B cell (primary cell): ENCODE data around the gene MAPRE2. TPM values are rescaled to one million over a fixed set of nuclear protein-coding genes. Genes with fewer than 3 reads are reported as not detected.

ENCODE experiments used
- ATAC-seq: fragments of 200-7000 bp; cut with Tn5 transposase; one replicate; pipeline ENCODE4 v1.10.0; 2021; ENCODE audit warnings: low read depth, mild to moderate bottlenecking, moderate number of reproducible peaks, moderate library complexity
- CTCF ChIA-PET: fragments of 350-600 bp; sonication (Branson Sonifier 250); formaldehyde crosslinking; loops from one replicate; lab custom pipeline; 2021; ENCODE audit warnings: antibody characterized with exemption, inconsistent platforms; lab: Charles Lee
- POLR2A ChIA-PET: fragments of 350-600 bp; sonication (Branson Sonifier 250); formaldehyde crosslinking; loops from one replicate; lab custom pipeline; 2021; ENCODE audit warnings: antibody characterized with exemption; lab: Charles Lee
- DNase-seq: peaks from one replicate; pipeline ENCODE4 v3.0.0; 2013
- H2AFZ ChIP-seq: 2 replicates; pipeline ENCODE4 v1.6.1; 2012; ENCODE audit warnings: mild to moderate bottlenecking, low read depth, low read length; ENCODE audit not compliant: insufficient read depth, poor library complexity, severe bottlenecking
- H3K27ac ChIP-seq, 2 donors: 1 replicate in 1 of 2; 2 replicates in 1 of 2; pipeline ENCODE4 v1.5.1; 2012 to 2013; ENCODE audit warnings: low read length in 2 of 2, mild to moderate bottlenecking in 2 of 2, moderate library complexity in 1 of 2
- H3K27me3 ChIP-seq, 4 experiments: fragments of 200-600 bp in 1 of 4; sonication (generic) in 1 of 4; replicated peaks in 1 of 4; 1 replicate in 2 of 4; 2 replicates in 2 of 4; pipeline versions ENCODE4 v1.6.1 to v1.7.0; 2013 to 2016; ENCODE audit warnings: low read length in 3 of 4, mild to moderate bottlenecking in 2 of 4, mixed read lengths in 1 of 4, moderate library complexity in 1 of 4; ENCODE audit not compliant: insufficient read depth in 4 of 4, control insufficient read depth in 3 of 4; ENCODE audit errors: control extremely low read depth in 1 of 4
- H3K36me3 ChIP-seq, 2 experiments: replicated peaks in 1 of 2; 1 replicate in 1 of 2; 2 replicates in 1 of 2; pipeline versions ENCODE4 v1.6.1 to v1.7.1; 2013; ENCODE audit warnings: low read length in 1 of 2; ENCODE audit not compliant: insufficient read depth in 2 of 2, control insufficient read depth in 1 of 2; ENCODE audit errors: control extremely low read depth in 1 of 2, extremely low read depth in 1 of 2
- H3K4me1 ChIP-seq, 2 donors: fragments of 200-600 bp in 1 of 2; sonication (generic) in 1 of 2; 1 replicate in 1 of 2; 2 replicates in 1 of 2; pipeline versions ENCODE4 v1.5.1 to v1.6.1; 2013 to 2017; ENCODE audit warnings: low read length in 2 of 2; ENCODE audit not compliant: control insufficient read depth in 2 of 2, insufficient read depth in 2 of 2
- H3K4me2 ChIP-seq: replicated peaks from 2 replicates; pipeline ENCODE3; 2012; ENCODE audit warnings: mild to moderate bottlenecking, low read depth, low read length; ENCODE audit not compliant: poor library complexity, severe bottlenecking
- H3K4me3 ChIP-seq, 5 experiments: fragments of 200-600 bp in 1 of 5; sonication (generic) in 1 of 5; 1 replicate in 3 of 5; 2 replicates in 2 of 5; pipeline versions ENCODE4 v1.5.1 to v1.7.0; 2011 to 2016; ENCODE audit warnings: low read length in 4 of 5, mild to moderate bottlenecking in 4 of 5, low read depth in 2 of 5, control low read depth in 1 of 5, moderate library complexity in 1 of 5; ENCODE audit not compliant: insufficient read depth in 1 of 5; ENCODE audit errors: control extremely low read depth in 1 of 5, extremely low read depth in 1 of 5
- H3K79me2 ChIP-seq: fragments of 200-600 bp; sonication (generic); one replicate; pipeline ENCODE4 v1.6.0; 2016; ENCODE audit warnings: low read length; ENCODE audit not compliant: control insufficient read depth, insufficient read depth
- H3K9ac ChIP-seq: fragments of 200-600 bp; sonication (generic); 2 replicates; pipeline ENCODE4 v1.6.1; 2017; ENCODE audit warnings: mild to moderate bottlenecking, low read length, moderate library complexity
- H3K9me3 ChIP-seq, 3 donors: one replicate each; pipeline versions ENCODE4 v1.6.1 to v1.7.1; 2013; ENCODE audit warnings: low read length in 2 of 3; ENCODE audit not compliant: control insufficient read depth in 2 of 3, insufficient read depth in 1 of 3; ENCODE audit errors: control extremely low read depth in 1 of 3
- H4K20me1 ChIP-seq: 2 replicates; pipeline ENCODE4 v1.6.0; 2012; ENCODE audit warnings: mild to moderate bottlenecking, low read length; ENCODE audit not compliant: insufficient read depth, control insufficient read depth, poor library complexity, severe bottlenecking
- H3K27ac Mint-ChIP-seq: one replicate; pipeline ENCODE4 v1.8.0; 2021; ENCODE audit warnings: mixed read lengths
- H3K27me3 Mint-ChIP-seq: one replicate; pipeline ENCODE4 v1.8.0; 2021; ENCODE audit warnings: mixed read lengths
- H3K4me1 Mint-ChIP-seq: one replicate; pipeline ENCODE4 v1.8.0; 2021; ENCODE audit warnings: mixed read lengths
- H3K4me3 Mint-ChIP-seq: one replicate; pipeline ENCODE4 v1.8.0; 2021; ENCODE audit warnings: mixed read lengths
- H3K9me3 Mint-ChIP-seq: one replicate; pipeline ENCODE4 v1.8.0; 2022; ENCODE audit warnings: mixed read lengths; ENCODE audit not compliant: insufficient read depth
- CTCF ChIP-seq: fragments of 200-600 bp; IDR thresholded peaks from one replicate; pipeline ENCODE4 v1.8.0; 2022; ENCODE audit warnings: antibody characterized with exemption, mild to moderate bottlenecking
- EZH2 ChIP-seq: IDR thresholded peaks from 2 replicates; pipeline ENCODE4 v1.6.1; 2012; ENCODE audit warnings: borderline replicate concordance, low read depth, mild to moderate bottlenecking, moderate library complexity, low read length; ENCODE audit not compliant: insufficient read depth, poor library complexity, severe bottlenecking
- WGBS: methylation state at CpG from one replicate; pipeline ENCODE4 v1.1.5; 2013; ENCODE audit warnings: missing lambda C conversion rate; ENCODE audit not compliant: insufficient coverage; 5-methylcytosine and 5-hydroxymethylcytosine counted together
- intact Hi-C: fragments of 100-400 bp; cut with micrococcal nuclease; formaldehyde crosslinking; loops from one replicate; pipeline ENCODE4 v1.10.0; 2022
- polyA plus RNA-seq: library from polyadenylated mRNA; depleted of rRNA; stranded (reverse); fragments of >200 nt; gene quantifications from 2 replicates; pipeline ENCODE4 v1.2.3, GENCODE V29; 2012
- total RNA-seq, 2 donors: library from RNA; stranded (reverse); fragments of 120-200 nt in 1 of 2; gene quantifications; 1 replicate in 1 of 2; 2 replicates in 1 of 2; pipeline versions ENCODE4 v1.2.3 to v1.2.4, GENCODE V29; 2013 to 2022

MAPRE2 gene
- total and polyA plus RNA-seq, 2 donors (not counting 1 experiment from before 2014, with no cell fraction given) = 36.7 to 63.3 TPM

GRCh38 chr18:35171315-35171987 lies 130.2 kb downstream of the MAPRE2 start:
- Histone ChIP-seq H3K27me3 (no peaks in the 10 kb centered on the region), H4K20me1 (no peaks in the 10 kb centered on the region), H3K4me1 (peaks cover 14 to 23% of the 10 kb centered on the region in 2 donors), H3K36me3 (no peaks in the 10 kb centered on the region), H3K4me3 (no peak overlapping the region), H3K4me2 (no peak overlapping the region), H3K9ac (no peak overlapping the region), H2AFZ (no peak overlapping the region), H3K79me2 (no peaks in the 10 kb centered on the region), H3K27ac (no peak overlapping the region), H3K9me3 (peaks cover 0 to 1% (median 0%) of the 10 kb centered on the region in 3 donors)
- intact Hi-C loops = loop anchor here (10.0 kb wide), 2 partner anchors 63 to 803 kb away; partner anchors contain the start of gene RMP24
- Mint-ChIP-seq H3K27me3 (no peaks in the 10 kb centered on the region), H3K4me3 (no peak overlapping the region), H3K27ac (no peak overlapping the region), H3K9me3 (no peaks in the 10 kb centered on the region), H3K4me1 (peaks cover 23% of the 10 kb centered on the region)
- TF ChIP-seq EZH2 (no peak), CTCF (no peak)
- DNase-seq = no peak
- ChIA-PET POLR2A (no interaction called here), CTCF (interaction anchor here (0.9 to 1.7 kb wide), 7 partner anchors 9 to 145 kb away, joined by 3 read pairs; no protein-coding TSS in a partner anchor)
- no CpG with 5 or more reads among the region's 5 CpGs for WGBS
- no peak for ATAC-seq

- peaks cover 2% of the 10 kb centered on the region for H3K9me3 Mint-ChIP-seq
- Histone ChIP-seq H3K27me3 (no peaks in the 10 kb centered on the region), H3K9ac (no peak overlapping the region), H3K4me3 (no peak overlapping the region), H3K36me3 (no peaks in the 10 kb centered on the region), H3K79me2 (no peaks in the 10 kb centered on the region), H2AFZ (no peak overlapping the region), H4K20me1 (no peaks in the 10 kb centered on the region), H3K9me3 (peaks cover 0 to 1% (median 0%) of the 10 kb centered on the region in 3 donors), H3K4me1 (peaks cover 14 to 23% of the 10 kb centered on the region in 2 donors), H3K27ac (no peak overlapping the region), H3K4me2 (no peak overlapping the region)
- intact Hi-C loops = loop anchor here (10.0 kb wide), 2 partner anchors 63 to 803 kb away; partner anchors contain the start of gene RMP24
- ChIA-PET CTCF (interaction anchor here (0.9 to 1.7 kb wide), 6 partner anchors 10 to 146 kb away, joined by 3 read pairs; no protein-coding TSS in a partner anchor), POLR2A (no interaction called here)
- DNase-seq = no peak
- ATAC-seq = no peak
- H3K27me3 Mint-ChIP-seq = no peaks in the 10 kb centered on the region
- H3K4me1 Mint-ChIP-seq = peaks cover 23% of the 10 kb centered on the region
- TF ChIP-seq EZH2 (no peak), CTCF (no peak)
- H3K27ac Mint-ChIP-seq = no peak overlapping the region
- no peak overlapping the region for H3K4me3 Mint-ChIP-seq
- WGBS = 100% methylated on average over 1 of the region's 3 CpGs
Measured at GRCh38 chr18:35172009-35172408, 130.8 kb downstream of the MAPRE2 start.
